Activated naive CD4-positive, alpha-beta T cell treated with anti-CD3 and anti-CD28 coated beads, Interleukin-2, amount 50 U/mL, for 72 hours (primary cell): ENCODE data around the gene DNAAF6. TPM values are rescaled to one million over a fixed set of nuclear protein-coding genes. Genes with fewer than 3 reads are reported as not detected.

ENCODE experiments used
- ATAC-seq, 2 donors: fragments of 150-1000 bp; cut with Tn5 transposase; 2 replicates each; pipeline ENCODE4 v1.10.0; 2021; ENCODE audit warnings: mild to moderate bottlenecking in 2 of 2, moderate library complexity in 2 of 2
- DNase-seq, 2 donors: peaks; one replicate each; pipeline ENCODE4 v3.0.0; 2021 to 2022; ENCODE audit warnings: low spot score in 2 of 2
- H3K27ac Mint-ChIP-seq, 2 donors: one replicate each; pipeline ENCODE4 v1.8.0; 2022; ENCODE audit warnings: mild to moderate bottlenecking in 2 of 2, mixed read lengths in 2 of 2
- H3K36me3 Mint-ChIP-seq, 2 donors: one replicate each; pipeline ENCODE4 v1.8.0; 2022; ENCODE audit warnings: mixed read lengths in 2 of 2
- H3K9me3 Mint-ChIP-seq, 2 donors: one replicate each; pipeline ENCODE4 v1.8.0; 2022; ENCODE audit warnings: mixed read lengths in 2 of 2
- total RNA-seq, 2 donors: library from RNA; stranded (reverse); gene quantifications; one replicate each; pipeline ENCODE4 v1.2.3, GENCODE V29; 2022

Gene DNAAF6
- total RNA-seq, 2 donors from 2014 or later, result not detected

DNA sequence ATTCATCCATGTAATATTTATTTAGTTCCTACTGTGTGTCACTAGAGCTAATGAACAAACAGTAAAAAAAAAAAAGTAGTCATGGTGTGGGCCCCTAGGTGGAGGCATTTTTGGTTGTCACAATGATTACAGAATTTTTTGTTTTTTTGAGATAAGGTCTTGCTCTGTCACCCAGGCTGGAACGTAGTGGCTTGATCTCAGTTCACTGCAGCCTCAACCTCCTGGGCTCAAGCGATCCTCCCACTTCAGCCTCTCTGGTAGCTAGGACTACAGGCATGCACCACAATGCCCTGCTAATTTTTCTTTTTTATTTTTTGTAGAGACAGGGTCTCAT is 22.0 kb downstream of the DNAAF6 start:
- Mint-ChIP-seq H3K36me3 (no peaks in the 10 kb centered on the region), H3K27ac (no peak overlapping the region), H3K9me3 (no peaks in the 10 kb centered on the region)
- no peak for ATAC-seq
- no peak for DNase-seq

DNA sequence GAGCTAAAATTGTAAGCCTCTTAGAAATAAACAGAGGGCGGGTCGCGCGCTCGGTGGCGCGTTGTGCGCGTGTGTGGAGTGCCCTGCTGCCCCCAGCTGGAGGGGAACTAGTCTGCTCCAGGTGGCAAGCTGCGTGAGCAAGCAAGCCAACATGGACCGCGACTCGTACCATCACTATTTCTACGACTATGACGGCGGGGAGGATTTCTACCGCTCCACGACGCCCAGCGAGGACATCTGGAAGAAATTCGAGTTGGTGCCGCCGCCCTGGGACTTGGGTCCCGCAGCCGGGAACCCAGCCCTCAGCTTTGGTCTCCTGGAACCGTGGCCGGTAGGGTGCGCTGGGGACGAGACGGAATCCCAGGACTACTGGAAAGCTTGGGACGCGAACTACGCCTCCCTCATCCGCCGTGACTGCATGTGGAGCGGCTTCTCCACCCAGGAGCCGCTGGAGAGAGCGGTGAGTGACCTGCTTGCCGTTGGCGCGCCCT is 66.1 kb downstream of the DNAAF6 start:
- Mint-ChIP-seq H3K9me3 (no peaks in the 10 kb centered on the region), H3K27ac (no peak overlapping the region), H3K36me3 (no peaks in the 10 kb centered on the region)
- peak in 1 of 2 donors; percentile 68 for ATAC-seq
- DNase-seq, result peak in 1 of 2 donors; percentile 5

DNA sequence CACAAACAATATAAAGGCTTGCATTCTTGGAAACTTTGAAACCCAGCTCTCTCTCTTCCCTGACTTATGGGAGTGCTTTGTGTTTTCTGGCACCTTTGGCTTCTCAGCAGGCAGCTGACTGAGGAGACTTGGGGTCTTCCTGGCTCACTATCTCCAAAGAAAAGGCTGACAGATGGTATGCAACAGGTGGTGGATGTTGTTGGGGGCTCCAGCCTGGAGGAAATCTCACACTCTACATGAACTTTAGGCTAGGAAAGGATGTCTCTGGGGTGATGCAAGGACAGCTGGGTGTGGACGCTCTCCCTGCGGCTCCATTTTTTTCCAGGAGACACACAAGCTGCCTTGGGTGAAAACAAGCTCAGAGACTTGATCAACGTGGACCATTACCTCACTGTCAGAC is 67.4 kb downstream of the DNAAF6 start:
- no peak overlapping the region for H3K27ac Mint-ChIP-seq
- no peak for DNase-seq
- no peak for ATAC-seq
- H3K9me3 Mint-ChIP-seq, result no peaks in the 10 kb centered on the region
- H3K36me3 Mint-ChIP-seq, result no peaks in the 10 kb centered on the region

DNA sequence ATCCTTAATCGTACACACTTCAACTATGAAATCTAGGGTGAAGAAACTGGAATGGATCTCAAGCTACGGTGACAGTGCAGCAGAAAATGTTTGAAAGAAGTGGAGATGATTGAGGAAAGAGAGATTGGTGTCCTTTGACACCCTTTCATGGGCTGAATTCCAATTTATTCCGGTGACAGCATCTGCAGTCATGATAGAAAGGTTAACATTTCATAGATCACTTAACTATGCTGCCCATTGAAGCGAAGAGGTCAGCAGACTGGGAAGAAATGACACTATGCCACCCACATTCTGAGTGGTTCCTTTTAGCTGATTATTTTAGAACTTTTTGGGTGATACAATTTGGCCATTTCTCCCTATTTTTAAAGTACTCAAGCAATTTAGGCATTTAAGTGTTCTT is 82.3 kb downstream of the DNAAF6 start:
- Mint-ChIP-seq H3K9me3 (no peaks in the 10 kb centered on the region), H3K36me3 (no peaks in the 10 kb centered on the region), H3K27ac (no peak overlapping the region)
- DNase-seq (no peak), ATAC-seq (no peak)

DNA sequence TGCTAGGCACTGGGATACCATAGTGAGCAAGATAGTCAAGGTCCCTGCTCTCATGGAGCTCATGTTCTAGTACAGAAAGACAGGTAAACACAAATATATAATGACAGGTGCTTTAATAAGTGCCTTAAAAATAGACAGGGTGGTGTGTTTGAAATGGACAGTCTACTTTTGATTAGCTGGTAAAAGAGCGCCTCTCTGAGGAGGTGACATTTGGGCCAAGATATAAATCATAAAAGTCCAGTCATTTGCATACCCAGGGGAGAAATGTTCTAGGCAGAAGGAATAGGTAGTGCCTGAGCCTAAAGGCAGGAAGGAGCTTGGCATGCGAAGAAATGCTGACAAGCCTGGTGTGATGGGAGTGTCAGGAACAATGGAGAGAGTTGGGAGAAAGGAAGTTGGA is 83.6 kb downstream of the DNAAF6 start:
- no peak for DNase-seq
- Mint-ChIP-seq H3K27ac (no peak overlapping the region), H3K9me3 (no peaks in the 10 kb centered on the region), H3K36me3 (no peaks in the 10 kb centered on the region)
- ATAC-seq, result no peak

DNA sequence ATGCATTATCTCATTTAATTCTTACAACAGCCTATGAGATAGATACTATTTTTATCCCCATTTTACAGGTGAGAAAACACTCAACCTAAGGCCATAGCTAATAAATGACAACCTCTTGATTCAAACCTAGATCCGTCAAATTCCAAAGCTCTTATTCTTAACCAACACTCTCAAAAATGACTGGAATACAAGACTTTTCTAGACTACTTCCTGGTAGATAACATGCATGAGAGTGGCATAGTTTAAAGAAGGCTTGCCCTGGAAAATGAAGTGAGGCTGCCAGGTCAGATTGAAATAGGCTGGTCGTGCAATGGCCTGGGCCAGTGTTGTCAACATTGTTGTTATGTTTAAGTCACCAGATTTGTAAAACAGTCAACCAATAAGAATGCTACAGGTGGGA is 86.6 kb downstream of the DNAAF6 start:
- no peak overlapping the region for H3K27ac Mint-ChIP-seq
- no peaks in the 10 kb centered on the region for H3K9me3 Mint-ChIP-seq
- ATAC-seq (no peak), DNase-seq (no peak)
- H3K36me3 Mint-ChIP-seq, result no peaks in the 10 kb centered on the region

Other genes starting within 250 kb of the DNAAF6 start
- 1 to 10 TPM; 6.6 to 8.4 TPM for gene MORC4, start 206.4 kb upstream of the DNAAF6 start, total RNA-seq
- 10 to 100 TPM; 10.4 to 14.2 TPM for gene RBM41, start 87.8 kb upstream of the DNAAF6 start, total RNA-seq
- gene NUP62CL, start 178 bp upstream of the DNAAF6 start, total RNA-seq, result 1 to 10 TPM; 4.5 to 8.1 TPM
- not detected for gene FRMPD3, start 243.0 kb downstream of the DNAAF6 start, total RNA-seq